HepG2 (cell line): ENCODE measurements around the gene ZCCHC3. TPM values are rescaled to one million over a fixed set of nuclear protein-coding genes. Genes with fewer than 3 reads are reported as not detected.

ENCODE experiments used
- CERS6 ChIP-seq: sonication (generic); formaldehyde crosslinking; IDR thresholded peaks from 2 replicates; pipeline ENCODE4 v1.5.0; 2020; ENCODE audit warnings: missing genetic modification reagents
- FOXM1 ChIP-seq: sonication (generic); formaldehyde crosslinking; IDR thresholded peaks from 2 replicates; pipeline ENCODE4 v1.5.0; 2020; ENCODE audit warnings: missing genetic modification reagents
- GMEB1 ChIP-seq: sonication (generic); formaldehyde crosslinking; IDR thresholded peaks from 2 replicates; pipeline ENCODE4 v1.5.1; 2020; ENCODE audit warnings: missing genetic modification reagents, mild to moderate bottlenecking, borderline replicate concordance
- KDM1A ChIP-seq: IDR thresholded peaks from 2 replicates; pipeline ENCODE4 v1.6.1; 2016; ENCODE audit warnings: missing compliant biosample characterization
- MBD4 ChIP-seq: IDR thresholded peaks from 2 replicates; pipeline ENCODE4 v1.6.1; 2012; ENCODE audit warnings: low read length, inconsistent platforms, borderline replicate concordance
- MLLT10 ChIP-seq: sonication (generic); formaldehyde crosslinking; IDR thresholded peaks from 2 replicates; pipeline ENCODE4 v1.4.0; 2020; ENCODE audit warnings: missing genetic modification reagents
- PLRG1 ChIP-seq: fragments of 450-650 bp; conservative IDR thresholded peaks from 2 replicates; pipeline ENCODE4 v1.6.1; 2016
- STAG1 ChIP-seq: sonication (generic); formaldehyde crosslinking; IDR thresholded peaks from 2 replicates; pipeline ENCODE4 v1.4.0; 2020; ENCODE audit warnings: missing genetic modification reagents
- TCF7L2 ChIP-seq: IDR thresholded peaks from 2 replicates; pipeline ENCODE4 v1.6.1; 2011; ENCODE audit warnings: mild to moderate bottlenecking, low read depth, low read length, moderate library complexity
- U2AF2 ChIP-seq: fragments of 200-400 bp; formaldehyde crosslinking; IDR thresholded peaks from 2 replicates; pipeline ENCODE4 v1.6.1; 2017; ENCODE audit warnings: low read depth, mild to moderate bottlenecking, low read length
- ZNF276 ChIP-seq: sonication (generic); formaldehyde crosslinking; IDR thresholded peaks from 2 replicates; pipeline ENCODE4 v1.4.0; 2020; ENCODE audit warnings: mild to moderate bottlenecking, low read depth, missing genetic modification reagents
- polyA plus RNA-seq, 8 experiments: library from polyadenylated mRNA; depleted of rRNA in 3 of 8; stranded (reverse) in 7 of 8; unstranded in 1 of 8; fragments of >200 nt; fragmentation: Illumina TruSeq in 4 of 8; extraction: Trizol in 4 of 8; gene quantifications; 2 replicates each; pipeline versions ENCODE4 v1.2.1 to v1.2.3, GENCODE V29; 2011 to 2016; ENCODE audit warnings: low read depth in 4 of 8, missing spikeins in 1 of 8, mixed read lengths in 1 of 8; ENCODE audit not compliant: insufficient read depth in 1 of 8
- total RNA-seq, 5 experiments: library from RNA; depleted of rRNA; stranded (reverse); fragments of >200 nt; fragmentation: Illumina TruSeq; extraction: Trizol; gene quantifications; 2 replicates each; pipeline ENCODE4 v1.2.3, GENCODE V29; 2016; ENCODE audit warnings: low read depth in 1 of 5
- TF ChIP-seq, protein P1 (sequence below): sonication (generic); formaldehyde crosslinking; IDR thresholded peaks from 2 replicates; pipeline ENCODE4 v1.8.0; 2022; ENCODE audit warnings: missing genetic modification reagents, low read depth, mild to moderate bottlenecking, borderline replicate concordance
- TF ChIP-seq, protein P2 (sequence below): sonication (generic); formaldehyde crosslinking; conservative IDR thresholded peaks from 2 replicates; pipeline ENCODE4 v1.5.0; 2020; ENCODE audit warnings: missing genetic modification reagents
- TF ChIP-seq, protein P3 (sequence below), 2 experiments: IDR thresholded peaks; 2 replicates each; pipeline ENCODE4 v1.6.1; 2011 to 2012; ENCODE audit warnings: low read length in 2 of 2, borderline replicate concordance in 1 of 2, low read depth in 1 of 2, mild to moderate bottlenecking in 1 of 2, moderate library complexity in 1 of 2
- TF ChIP-seq, protein P4 (sequence below): sonication (generic); formaldehyde crosslinking; conservative IDR thresholded peaks from 2 replicates; pipeline ENCODE4 v1.8.0; 2022; ENCODE audit warnings: missing genetic modification reagents

ZCCHC3 gene
- total and polyA plus RNA-seq, 2 of the 13 experiments (the other 11 are each of a cell fraction or from before 2014, with no cell fraction given): 46.6 to 63.0 TPM

DNA sequence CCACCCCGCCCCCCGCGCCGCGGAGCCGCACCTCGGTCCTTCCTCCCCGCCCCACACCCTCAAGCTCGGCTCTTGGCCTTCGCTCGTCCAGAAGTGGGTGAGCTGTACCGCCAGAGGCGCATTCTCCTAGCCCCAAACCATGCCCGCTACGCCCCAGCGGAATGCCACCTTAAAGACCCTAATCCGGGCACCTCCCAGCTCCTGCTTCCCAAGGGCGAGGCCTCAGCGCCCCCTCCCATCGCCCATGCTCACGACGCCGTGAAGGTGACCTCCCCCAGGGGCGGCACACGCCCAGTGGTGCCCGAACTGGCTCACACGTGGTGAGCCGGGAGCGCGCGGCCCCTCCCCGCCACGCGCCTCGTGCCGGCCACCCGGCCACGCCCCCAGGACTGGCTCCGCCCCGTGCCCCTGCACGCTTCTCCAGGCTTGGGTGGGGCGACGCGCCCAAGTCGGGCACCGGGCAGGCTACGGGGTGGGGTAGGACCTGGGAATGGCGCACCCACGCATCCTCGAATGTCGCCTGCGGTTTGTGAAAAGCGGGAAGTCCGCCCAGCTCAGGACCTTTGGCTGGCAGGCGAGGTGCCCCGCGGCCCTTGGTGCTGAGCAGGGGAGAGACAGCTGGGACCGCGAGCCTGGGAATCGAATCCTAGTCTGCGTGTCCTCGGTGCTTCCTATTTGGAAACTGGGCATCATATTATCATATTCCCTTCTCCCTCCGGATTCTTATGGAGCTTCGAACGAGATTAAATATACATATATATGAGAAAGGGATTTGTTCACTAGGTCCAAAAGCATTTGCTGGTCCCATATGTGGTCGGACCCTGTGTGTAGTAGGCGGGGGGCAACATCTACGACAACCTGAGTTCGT, 27.0 kb downstream of the ZCCHC3 start (continued):
- TF ChIP-seq CERS6 (CRISPR knock-in tag): peak; percentile 93
- peak; percentile 79 for TF ChIP-seq GMEB1
- 0 out of 2 replicates have a peak, but pooled peaks have one; percentile 10 for TF ChIP-seq KDM1A (CRISPR knock-in tag)
- TF ChIP-seq, protein P1, sequence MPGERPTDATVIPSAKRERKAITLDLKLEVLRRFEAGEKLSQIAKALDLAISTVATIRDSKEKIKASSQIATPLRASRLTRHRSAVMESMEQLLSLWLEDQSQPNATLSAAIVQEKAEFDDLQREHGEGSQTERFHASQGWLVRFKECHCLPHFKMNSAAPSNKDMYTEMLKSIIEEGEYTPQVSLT (CRISPR knock-in tag): 0 out of 2 replicates have a peak, but pooled peaks have one; percentile 33
- TF ChIP-seq FOXM1 (CRISPR knock-in tag): peak; percentile 65; the same call in 1 of the 2 replicates
- no peak for TF ChIP-seq PLRG1
- TF ChIP-seq, protein P2, sequence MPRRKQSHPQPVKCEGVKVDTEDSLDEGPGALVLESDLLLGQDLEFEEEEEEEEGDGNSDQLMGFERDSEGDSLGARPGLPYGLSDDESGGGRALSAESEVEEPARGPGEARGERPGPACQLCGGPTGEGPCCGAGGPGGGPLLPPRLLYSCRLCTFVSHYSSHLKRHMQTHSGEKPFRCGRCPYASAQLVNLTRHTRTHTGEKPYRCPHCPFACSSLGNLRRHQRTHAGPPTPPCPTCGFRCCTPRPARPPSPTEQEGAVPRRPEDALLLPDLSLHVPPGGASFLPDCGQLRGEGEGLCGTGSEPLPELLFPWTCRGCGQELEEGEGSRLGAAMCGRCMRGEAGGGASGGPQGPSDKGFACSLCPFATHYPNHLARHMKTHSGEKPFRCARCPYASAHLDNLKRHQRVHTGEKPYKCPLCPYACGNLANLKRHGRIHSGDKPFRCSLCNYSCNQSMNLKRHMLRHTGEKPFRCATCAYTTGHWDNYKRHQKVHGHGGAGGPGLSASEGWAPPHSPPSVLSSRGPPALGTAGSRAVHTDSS (CRISPR knock-in tag): peak; percentile 94; the same call in 1 of the 2 replicates
- TF ChIP-seq MLLT10 (CRISPR knock-in tag): no peak
- TF ChIP-seq U2AF2: no peak
- TF ChIP-seq, protein P3, sequence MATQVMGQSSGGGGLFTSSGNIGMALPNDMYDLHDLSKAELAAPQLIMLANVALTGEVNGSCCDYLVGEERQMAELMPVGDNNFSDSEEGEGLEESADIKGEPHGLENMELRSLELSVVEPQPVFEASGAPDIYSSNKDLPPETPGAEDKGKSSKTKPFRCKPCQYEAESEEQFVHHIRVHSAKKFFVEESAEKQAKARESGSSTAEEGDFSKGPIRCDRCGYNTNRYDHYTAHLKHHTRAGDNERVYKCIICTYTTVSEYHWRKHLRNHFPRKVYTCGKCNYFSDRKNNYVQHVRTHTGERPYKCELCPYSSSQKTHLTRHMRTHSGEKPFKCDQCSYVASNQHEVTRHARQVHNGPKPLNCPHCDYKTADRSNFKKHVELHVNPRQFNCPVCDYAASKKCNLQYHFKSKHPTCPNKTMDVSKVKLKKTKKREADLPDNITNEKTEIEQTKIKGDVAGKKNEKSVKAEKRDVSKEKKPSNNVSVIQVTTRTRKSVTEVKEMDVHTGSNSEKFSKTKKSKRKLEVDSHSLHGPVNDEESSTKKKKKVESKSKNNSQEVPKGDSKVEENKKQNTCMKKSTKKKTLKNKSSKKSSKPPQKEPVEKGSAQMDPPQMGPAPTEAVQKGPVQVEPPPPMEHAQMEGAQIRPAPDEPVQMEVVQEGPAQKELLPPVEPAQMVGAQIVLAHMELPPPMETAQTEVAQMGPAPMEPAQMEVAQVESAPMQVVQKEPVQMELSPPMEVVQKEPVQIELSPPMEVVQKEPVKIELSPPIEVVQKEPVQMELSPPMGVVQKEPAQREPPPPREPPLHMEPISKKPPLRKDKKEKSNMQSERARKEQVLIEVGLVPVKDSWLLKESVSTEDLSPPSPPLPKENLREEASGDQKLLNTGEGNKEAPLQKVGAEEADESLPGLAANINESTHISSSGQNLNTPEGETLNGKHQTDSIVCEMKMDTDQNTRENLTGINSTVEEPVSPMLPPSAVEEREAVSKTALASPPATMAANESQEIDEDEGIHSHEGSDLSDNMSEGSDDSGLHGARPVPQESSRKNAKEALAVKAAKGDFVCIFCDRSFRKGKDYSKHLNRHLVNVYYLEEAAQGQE (IDR thresholded peaks at IDR 0.05; ENCODE audit: borderline replicate concordance in 1 of 2, low read depth in 1 of 2, low read length in 2 of 2): peak in 1 of 2 experiments; percentile 14; a peak in 1 of 4 replicates
- no peak for TF ChIP-seq MBD4
- TF ChIP-seq TCF7L2: no peak
- TF ChIP-seq ZNF276 (CRISPR knock-in tag): peak; percentile 98
- TF ChIP-seq STAG1 (CRISPR knock-in tag): peak; percentile 37
- TF ChIP-seq, protein P4, sequence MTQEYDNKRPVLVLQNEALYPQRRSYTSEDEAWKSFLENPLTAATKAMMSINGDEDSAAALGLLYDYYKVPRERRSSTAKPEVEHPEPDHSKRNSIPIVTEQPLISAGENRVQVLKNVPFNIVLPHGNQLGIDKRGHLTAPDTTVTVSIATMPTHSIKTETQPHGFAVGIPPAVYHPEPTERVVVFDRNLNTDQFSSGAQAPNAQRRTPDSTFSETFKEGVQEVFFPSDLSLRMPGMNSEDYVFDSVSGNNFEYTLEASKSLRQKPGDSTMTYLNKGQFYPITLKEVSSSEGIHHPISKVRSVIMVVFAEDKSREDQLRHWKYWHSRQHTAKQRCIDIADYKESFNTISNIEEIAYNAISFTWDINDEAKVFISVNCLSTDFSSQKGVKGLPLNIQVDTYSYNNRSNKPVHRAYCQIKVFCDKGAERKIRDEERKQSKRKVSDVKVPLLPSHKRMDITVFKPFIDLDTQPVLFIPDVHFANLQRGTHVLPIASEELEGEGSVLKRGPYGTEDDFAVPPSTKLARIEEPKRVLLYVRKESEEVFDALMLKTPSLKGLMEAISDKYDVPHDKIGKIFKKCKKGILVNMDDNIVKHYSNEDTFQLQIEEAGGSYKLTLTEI: no peak
